Breast epithelium (tissue), 3 donors: Measurements from ENCODE around the gene LRRC43.

Source experiments
- POLR2A ChIP-seq: fragments of 450-650 bp; IDR thresholded peaks from one replicate; pipeline ENCODE4 v1.6.1; 2016; ENCODE audit warnings: antibody characterized with exemption, mild to moderate bottlenecking, moderate library complexity
- POLR2AphosphoS5 ChIP-seq, 3 donors: sonication (generic); formaldehyde crosslinking; IDR thresholded peaks; one replicate each; pipeline ENCODE4 v1.6.1; 2017; ENCODE audit warnings: antibody characterized with exemption in 3 of 3
- TF ChIP-seq, protein P1 (sequence below), 3 donors: fragments of 450-650 bp; IDR thresholded peaks; one replicate each; pipeline ENCODE4 v1.5.1; 2016 to 2017; ENCODE audit warnings: antibody characterized with exemption in 3 of 3, mild to moderate bottlenecking in 3 of 3, moderate library complexity in 3 of 3

DNA sequence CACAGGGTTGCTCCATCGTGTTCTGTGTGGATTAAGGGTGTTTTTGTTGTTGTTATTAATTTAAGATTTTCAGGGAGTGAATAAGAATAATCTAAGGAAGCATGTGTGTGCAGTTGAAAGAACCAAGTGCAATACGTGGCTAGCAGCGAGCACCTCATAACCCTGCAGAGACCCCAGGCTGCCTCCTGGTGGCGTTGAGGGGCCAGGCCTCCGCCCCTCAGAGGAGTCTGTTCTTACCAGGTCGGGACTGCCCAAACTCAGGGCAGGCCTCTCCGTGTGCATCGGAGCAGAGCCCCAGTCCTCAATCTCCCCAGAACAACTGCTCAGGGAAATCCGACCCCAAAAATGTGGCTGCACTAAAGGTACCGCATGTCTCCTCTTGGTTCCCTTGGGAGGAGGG is 45.7 kb upstream of the LRRC43 start:
- TF ChIP-seq, protein P1, sequence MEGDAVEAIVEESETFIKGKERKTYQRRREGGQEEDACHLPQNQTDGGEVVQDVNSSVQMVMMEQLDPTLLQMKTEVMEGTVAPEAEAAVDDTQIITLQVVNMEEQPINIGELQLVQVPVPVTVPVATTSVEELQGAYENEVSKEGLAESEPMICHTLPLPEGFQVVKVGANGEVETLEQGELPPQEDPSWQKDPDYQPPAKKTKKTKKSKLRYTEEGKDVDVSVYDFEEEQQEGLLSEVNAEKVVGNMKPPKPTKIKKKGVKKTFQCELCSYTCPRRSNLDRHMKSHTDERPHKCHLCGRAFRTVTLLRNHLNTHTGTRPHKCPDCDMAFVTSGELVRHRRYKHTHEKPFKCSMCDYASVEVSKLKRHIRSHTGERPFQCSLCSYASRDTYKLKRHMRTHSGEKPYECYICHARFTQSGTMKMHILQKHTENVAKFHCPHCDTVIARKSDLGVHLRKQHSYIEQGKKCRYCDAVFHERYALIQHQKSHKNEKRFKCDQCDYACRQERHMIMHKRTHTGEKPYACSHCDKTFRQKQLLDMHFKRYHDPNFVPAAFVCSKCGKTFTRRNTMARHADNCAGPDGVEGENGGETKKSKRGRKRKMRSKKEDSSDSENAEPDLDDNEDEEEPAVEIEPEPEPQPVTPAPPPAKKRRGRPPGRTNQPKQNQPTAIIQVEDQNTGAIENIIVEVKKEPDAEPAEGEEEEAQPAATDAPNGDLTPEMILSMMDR (IDR thresholded peaks at IDR 0.05): no peak
- no peak for TF ChIP-seq POLR2A
- TF ChIP-seq POLR2AphosphoS5 (IDR thresholded peaks at IDR 0.05): no peak
